ENCODE results near the gene VASH2.
"Not testable (repeated sequence)": the region's sequence is repeated elsewhere in the genome, so short reads cannot be mapped to it uniquely, and the experiment has no call there.

Gene VASH2

DNA sequence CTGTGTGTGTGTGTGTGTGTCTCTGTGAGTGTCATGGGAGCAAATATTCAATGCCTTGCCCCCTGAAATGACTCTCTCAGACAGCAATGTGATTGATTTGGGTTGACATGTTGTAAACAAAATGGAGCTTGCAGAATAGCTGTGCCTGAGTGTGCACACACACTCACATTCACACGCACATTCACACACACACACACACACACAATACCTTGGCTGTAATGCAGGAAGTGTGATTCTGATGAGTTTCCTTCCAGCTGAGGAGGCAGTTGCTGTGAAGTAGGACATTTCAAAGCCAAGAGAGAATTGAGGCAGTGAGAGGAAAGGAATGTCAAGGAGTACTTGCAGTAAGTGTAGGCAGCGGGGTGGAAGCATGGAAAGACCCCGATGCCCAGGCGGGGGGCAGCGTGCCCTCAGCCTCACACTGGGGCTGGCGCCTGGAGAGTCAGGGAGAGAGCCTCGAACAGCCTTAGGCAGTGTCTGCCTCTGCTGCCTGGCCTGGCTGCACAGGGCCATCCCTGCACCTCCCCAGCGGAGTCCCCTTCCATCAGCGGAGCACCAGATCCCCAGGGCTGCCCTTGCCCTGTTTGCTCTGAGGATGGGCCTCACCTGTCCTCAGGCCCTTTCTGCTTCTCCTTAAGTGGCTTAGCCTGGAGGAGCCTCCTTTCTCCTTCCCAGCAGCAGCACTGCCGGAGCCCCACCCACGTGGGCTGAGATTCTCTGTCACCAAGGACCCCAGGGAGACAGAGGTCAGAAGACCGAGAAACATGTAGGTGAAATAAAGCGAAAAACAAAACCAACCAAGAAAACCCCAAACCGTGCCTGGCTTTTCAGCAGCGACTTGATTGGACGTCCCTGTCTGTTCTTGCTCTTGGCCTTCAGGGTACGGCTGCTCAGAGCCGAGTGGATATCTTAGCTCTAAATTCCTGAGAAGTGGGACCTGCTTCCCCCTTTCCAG, 9.2 kb downstream of the VASH2 start:
- no peak for DNase-seq

DNA sequence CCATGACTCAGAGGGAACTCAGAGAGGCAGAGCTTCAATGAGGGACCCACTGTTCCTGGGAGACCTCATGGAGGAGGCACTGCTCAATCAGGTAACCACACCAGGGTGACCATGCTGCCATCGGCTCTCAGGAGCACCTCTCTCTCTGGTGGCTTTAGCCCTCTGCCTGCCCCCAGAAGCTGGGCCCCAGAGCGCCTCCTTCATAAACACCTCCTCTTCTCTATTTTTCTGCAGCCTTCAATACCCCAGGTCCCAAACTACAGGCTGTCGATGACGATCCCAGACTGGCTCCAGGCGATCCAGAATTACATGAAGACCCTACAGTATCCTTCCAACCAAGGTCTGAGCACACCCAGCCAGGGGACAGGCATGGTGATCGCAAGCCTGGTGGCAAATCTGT, 10.6 kb downstream of the VASH2 start:
- DNase-seq = no peak

DNA sequence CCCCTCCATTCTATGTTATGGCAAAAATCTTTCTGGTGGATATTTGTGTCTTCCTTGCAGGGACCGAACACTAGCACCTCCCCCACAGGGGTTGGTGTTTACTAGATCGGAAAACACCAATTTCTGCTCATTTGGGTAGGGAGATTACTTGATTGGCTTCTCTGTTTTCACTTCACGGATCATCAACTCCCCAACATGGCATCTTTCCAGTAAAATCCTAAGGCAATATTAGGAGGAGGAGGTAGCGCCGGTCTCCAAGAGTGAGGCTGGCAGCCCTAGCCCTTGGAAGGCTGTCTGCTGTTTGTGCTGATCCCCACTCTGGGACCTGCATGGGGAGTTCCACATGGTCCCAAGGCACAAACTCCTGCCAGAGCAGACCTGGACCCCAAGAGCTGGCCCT, 12.2 kb downstream of the VASH2 start:
- DNase-seq = no peak

DNA sequence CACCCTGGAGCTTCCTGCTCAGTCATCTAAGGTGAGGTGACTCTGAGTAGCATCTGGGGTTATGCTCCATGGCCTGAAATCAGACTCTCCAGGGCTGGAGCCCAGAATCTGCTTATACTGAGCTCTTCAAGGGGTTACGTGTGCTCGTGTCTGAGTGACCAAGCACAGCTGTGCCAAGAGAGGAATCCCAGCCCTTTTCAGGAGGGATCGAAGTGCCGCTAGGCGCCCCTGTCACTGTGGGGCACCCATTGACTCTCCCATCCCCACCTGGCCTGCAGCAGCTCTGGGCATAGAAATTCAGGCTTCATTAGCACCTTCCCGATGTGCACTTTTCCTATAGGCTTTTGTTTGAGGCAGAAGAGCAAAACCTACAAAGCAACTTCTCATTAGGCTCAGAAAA, 13.8 kb downstream of the VASH2 start:
- DNase-seq = no peak

DNA sequence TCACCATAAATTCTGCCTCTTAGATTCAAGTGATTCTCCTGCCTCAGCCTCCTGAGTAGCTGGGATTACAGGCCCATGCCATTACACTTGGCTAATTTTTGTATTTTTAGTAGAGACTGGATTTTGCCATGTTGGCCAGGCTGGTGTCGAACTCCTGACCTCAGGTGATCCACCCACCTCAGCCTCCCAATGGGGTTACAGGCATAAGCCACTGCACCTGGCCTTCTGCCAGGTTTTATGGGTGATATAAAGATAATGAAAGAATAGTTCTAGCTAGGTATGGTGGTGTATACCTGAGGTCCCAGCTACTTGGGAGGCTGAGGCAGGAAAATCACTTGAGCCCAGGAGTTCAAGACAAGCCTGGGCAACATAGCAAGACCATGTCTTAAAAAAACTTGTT, 14.7 kb downstream of the VASH2 start:
- DNase-seq = not testable (repeated sequence)

DNA sequence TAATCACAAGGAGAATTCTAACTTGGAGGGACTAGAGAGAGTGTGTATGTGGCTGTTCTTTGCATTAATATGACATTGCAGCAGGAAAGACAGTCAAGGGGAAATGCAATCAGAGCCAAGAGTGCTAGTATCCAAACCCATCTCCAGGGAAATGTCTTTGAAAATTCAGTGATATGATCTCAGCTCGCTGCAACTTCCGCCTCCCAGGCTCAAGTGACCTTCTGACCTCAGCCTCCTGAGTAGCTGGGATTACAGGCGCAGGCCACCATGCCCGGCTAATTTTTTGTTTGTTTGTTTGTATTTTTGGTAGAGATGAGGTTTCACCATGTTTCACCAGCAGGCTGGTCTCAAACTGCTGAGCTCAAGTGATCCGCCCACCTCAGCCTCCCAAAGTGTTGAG, 16.3 kb downstream of the VASH2 start:
- no peak for DNase-seq

DNA sequence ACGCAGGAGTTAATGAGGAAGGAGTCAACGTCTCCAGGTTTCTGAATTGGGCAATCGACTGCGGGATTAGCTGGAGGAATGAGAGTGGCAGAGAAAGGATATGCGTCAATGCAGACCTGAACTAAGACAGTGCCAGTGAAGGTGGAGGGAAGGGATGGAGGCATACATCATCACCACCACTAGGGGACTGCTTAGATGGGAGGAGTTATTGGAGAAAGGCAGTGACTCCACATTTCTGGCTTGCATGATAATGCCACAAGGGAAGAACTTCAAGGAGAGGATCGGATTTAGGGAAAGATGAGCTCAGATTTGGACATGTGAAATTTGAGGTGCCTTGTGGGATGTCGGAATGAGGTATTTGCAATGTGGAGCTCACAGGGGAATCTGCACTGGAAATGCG, 17.5 kb downstream of the VASH2 start:
- no peak for DNase-seq

DNA sequence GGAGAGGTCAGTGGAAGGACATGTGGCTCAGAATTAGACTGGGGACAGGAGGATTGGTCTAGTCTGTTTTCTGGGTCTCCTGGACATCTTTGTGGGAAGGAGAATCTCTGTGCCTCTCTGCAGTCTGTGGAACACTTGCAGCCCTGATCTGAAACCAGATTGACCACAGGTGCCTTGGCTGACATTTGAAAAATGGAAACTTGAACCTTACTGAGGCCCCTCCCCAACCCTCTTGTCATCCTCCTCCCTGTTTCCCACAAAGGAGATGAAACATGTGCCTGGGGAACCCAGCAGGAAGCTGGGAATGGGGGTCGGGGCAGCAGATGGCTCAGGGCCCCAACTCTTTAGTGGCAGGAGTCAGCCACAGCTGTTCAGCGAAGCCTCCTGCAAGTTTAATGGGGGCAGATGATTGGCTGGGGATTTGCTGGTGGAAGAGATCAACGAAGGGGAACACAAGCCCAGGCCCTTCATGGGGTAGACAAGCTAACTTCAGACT, 18.1 kb downstream of the VASH2 start:
- no peak for DNase-seq

DNA sequence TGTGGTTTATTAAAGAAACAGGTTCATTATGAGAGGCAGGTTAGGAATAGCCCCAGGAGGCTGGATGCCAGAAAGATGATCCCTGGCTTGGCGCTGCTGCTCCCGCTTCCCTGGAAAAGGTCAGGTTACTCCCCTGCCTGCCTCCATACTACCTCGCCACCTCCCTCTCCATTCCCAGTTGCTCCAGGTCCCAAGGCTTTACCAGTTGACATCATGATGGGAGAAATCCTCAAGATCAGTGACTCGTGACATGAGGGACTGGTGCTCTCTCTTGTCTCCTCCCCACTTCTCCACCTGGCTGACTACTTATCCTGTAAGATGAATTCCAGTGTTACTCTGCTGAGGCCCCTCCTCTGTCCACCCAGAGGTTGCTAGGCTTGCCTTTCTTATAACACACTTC, 19.7 kb downstream of the VASH2 start:
- no peak for DNase-seq

DNA sequence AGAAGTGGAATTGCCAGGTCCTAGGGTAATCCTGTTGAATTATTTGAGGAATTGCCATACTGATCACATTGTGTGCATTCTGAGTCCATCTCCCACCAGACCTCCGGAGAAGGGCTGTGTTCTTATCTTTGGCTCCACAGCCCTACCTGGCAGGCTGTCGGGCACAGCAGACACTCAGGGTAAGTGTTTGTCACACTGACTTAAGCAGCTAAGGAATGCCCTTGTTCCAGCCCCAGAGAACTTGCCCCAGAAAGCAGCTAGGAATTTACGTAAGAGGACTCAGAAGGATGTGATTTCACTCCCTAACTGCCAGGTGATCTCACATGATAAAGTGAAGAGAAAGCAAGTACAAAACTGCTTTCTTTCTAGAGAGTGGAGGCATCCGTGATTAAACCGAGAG, 21.0 kb downstream of the VASH2 start:
- no peak for DNase-seq

DNA sequence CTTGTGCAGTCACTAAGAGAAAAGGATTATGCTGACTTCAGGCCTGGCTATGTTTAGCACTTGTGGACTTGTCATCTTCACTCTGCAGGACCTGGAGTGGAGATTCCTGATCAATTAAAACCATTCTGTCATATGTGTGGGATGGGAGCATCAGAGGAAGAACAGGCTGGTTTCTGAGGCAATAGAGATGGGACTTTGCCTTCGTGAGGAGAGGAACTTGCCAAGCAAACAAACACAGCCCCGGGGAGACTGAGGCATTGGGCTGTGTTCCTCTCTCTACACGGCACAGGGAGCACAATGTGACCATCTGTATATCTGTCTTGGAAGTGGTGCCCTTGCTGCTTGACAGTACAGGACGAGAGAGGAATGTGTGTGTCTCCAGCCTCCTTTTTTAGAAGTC, 23.1 kb downstream of the VASH2 start:
- DNase-seq = no peak

DNA sequence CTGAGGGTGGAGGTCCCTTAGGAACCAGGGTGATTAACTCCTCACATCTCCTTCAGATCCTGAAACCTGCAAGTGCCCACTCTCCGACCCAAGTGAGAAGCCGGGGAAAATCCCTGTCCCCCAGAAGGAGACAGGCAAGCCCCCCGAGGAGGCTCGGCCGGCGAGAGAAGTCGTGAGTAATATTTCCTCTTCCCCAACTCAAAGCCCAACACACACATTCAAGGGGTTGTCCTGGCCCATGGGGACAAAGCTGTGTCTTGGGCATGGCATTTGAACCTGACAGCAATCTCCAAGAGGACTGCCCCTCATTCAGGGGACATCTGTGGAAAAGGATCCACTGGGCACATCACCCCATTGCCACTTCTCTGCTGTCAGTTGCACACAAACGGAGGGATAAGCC, 23.6 kb downstream of the VASH2 start:
- no peak for DNase-seq

DNA sequence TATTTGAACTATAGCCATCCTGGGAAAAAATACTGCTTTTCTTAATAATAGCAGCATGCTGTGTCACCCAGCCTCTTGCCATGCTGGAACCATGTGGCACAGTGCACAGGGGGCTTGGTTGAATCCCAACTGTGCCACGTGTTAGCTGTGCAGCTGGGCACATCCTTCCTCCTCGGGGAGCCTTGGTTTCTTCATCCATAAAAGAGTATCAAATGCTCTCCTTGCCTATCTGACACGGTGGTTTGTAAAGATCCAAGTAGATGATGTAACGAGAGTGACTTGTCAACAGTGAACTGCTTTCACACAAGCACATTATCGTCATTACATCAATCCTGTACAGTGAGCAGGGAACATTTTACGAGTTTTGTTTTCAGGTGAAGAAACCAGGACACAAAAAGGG, 24.4 kb downstream of the VASH2 start:
- DNase-seq = no peak

DNA sequence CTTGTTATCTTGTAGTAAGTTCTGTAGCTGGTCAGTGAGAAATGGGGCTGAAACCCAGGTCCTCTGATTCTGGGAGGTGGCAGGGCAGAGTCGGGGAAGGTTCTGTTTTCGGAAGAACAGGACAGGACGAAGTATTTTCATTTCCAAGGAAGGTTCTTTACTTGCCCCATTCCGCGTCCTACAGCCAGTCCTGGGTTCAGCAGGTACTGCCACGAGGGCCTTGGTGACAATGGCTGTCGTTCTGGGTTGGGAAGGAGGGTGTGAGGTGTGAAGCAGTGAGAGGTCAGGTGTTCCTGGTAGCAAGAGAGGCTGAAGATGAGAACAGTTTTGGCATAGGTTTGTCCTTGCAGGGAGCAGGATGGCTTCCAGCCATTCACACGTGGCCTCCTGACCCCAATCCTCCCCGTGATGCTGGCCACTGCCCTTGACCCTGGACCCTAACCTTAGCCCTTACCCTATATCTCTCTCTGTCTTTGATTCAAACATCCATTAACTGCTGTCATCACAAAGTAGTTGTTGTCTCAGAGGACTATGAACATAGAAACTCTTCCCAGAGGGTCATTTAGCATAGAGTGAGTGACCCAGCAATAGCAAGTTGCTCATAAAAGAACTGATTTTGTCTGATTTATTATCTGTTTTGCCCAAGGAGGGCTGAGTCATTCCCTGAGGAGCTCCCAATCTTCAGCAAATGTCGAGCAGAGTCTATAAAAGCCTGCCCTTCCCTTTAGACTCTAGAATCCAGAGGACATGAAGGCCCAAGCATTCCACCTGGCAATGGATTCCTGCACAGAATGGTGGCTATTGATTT, 25.0 kb downstream of the VASH2 start:
- DNase-seq = no peak

DNA sequence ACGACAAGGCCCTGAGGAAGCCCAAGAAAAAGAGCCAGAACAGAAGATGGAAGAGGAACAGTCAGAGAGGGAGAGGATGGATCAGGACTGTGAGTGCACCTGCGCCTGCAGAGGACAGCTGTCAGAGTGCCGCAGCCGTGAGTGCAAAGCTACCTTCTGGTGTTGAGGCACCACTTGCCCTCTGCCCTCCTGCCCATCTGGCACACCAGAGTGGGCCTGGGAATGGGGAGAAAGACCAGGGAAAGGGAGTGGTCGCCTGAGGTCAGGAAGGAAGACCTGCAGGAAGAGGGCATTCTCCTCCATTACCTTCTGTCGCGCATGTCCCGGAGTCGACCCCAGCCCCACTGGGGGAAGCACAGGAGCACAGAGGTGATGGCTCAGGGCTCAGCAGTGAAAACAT, 26.2 kb downstream of the VASH2 start:
- no peak for DNase-seq

DNA sequence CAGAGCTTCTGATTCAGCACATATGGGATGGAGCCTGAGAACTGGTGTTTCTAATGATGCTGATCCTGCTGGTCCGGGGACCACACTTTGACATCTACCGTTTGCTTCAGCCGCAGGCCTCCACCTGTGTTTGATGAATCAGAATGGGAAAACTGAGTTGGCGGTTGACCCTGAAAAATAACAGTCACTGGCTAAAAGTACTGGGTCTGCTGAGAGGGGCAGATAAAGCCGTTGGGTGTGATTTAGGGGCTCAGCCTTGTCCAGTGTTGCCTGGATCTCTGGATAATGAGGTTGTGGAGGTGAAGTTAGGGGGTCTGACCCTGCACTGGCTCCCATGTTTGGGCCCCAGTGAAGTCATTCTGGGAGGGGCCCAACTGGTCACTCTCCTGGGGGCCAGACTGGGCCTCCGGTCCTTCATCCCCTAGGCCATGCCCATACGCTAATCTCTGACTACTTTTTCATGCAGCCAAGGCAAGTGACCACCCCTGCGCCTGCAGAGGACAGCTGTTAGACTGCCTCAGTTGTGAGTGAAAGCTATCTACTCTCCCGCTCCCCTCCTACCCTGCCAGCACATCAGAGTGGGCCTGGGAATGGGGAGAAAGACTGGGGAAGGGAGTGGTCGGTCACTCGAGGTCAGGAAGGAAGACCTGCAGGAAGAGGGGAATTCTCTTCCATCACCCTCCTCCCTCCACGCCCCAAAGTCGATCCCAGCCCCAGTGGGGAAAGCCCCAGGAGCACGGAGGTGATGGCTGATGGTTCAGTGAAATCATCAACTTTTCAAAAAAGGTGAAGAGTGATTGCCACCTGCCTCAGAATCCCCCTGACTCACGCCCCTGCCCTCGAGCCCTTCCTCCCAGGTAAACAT, 27.7 kb downstream of the VASH2 start:
- no peak for DNase-seq

DNA sequence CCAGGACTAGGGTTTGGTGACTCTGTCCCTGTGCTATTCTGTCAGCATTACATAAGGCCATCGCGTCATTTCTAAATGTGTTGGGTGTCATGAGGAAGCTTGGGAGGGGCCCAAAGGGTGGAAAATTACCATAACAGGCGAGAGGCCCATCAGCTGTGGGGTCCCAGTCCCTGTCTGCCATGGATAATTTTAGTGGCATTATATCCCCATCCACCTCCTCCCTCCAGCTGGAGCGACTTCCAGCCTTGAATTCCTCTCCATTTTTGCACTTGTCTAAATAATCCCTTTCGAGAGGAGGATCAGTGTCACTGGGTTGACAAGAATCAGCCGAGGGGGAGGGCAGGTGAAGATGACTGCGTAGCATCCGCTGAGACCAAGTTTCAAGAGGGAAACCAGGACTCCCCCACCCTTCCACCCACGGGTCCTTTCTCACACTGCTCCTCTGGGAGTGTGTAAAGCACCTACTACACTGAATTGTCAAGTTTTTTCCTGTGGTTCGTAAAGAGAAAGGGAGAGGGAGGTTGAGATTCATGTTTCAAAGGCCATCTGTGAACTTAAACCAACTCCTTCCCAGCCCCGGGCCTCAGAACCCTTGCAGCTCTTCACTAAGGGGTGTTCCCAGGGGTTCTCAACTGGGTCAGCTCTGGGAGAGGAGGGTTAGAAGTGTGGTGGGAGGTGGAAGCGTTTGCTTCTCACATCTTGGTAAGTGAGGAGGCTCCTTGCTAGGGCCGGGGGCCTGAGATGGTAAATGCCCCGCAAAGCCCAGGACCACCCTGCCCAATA, 29.2 kb downstream of the VASH2 start:
- no peak for DNase-seq

DNA sequence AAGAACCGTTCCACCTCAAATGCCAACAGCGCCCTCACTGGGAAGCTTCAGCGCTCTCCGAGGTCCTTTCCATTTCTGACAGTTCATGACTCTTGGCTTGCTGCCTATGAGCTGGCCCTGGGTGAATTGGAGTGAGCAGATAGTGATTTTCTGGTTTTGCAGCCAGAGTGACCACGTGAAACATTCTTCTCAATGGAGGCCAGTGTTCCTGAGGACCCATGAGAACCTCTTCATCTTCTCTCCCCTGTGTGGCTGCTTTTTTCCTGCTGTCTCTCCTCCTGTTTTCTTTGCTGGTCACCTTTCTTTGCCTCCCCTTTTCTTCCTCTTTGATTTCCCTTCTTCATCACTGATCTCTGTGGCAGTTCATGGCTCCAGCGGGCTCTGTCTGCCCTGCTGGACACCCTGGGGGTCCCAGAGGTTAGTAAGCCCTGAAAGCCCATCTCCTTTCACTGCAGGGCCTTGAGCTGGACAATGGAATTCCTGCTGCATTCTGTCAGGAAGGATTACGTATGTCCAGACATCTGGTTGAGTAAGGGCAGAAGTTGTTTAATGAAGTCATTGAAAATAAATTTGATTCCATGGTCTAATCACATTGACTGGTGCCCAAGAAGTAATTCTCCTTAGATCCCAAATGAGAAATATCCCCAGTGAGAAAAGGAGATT, 29.9 kb downstream of the VASH2 start:
- no peak for DNase-seq

DNA sequence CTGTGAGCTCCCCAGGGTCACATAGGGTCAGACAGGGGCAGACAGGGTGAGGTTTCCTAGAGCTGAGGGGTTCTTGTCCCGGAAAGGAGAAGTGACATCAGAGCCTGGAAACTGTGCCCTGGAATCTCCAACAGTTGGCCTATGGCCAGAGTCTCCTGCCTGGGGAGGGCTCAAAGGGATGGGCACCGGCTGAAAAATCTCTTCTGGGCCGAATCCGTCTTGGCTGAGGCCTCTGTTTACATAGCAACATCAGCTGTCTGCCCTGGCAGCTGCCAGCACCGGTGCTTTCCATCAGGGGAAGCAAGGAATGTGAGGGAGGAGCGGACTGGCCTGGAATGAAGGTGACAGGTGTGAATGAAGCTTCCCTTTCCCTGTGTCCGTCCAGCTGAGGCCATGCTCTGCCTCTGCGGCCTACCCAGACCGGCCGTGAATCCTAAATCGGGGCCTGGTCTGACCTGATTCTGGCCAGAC, 30.7 kb downstream of the VASH2 start:
- DNase-seq = peak; percentile 61

DNA sequence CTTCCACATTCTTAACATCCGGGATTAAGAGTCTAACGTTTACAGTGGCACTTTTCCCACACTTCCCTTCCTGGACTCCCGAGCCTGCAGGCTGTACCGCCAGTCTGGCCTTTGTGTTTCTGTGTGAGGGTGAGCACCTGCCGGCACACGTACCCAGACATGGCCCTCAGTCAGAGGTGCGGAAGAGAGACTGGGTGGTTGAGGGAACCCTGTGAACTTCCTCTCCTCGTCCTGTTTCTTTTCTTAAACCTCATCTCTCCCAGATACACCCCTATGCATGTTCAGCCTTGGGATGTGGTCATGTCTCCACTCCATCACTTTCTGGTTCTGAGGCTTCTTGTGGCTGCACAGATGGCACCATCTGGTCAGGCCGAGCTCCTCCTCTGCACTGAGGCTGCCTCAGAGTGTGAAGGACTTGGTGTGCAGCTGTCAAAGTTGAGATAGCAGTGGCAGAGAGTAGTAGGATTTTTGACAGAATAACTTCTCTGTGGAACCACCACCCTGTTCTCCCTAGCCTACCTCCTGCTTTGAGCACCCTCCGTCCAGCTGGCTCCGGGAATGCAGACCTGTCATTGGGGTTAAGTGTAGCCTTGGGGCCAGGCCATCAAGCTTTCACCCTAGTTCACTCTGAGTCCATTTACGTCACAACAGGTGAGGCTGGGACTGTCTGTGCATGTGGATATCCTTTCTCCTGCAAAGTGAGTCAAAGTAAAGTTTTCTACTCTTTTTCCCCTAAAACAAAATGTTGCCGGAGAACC, 31.4 kb downstream of the VASH2 start:
- DNase-seq = peak; percentile 33
